Measurements from ENCODE around the gene MGLL.

Gene MGLL

DNA sequence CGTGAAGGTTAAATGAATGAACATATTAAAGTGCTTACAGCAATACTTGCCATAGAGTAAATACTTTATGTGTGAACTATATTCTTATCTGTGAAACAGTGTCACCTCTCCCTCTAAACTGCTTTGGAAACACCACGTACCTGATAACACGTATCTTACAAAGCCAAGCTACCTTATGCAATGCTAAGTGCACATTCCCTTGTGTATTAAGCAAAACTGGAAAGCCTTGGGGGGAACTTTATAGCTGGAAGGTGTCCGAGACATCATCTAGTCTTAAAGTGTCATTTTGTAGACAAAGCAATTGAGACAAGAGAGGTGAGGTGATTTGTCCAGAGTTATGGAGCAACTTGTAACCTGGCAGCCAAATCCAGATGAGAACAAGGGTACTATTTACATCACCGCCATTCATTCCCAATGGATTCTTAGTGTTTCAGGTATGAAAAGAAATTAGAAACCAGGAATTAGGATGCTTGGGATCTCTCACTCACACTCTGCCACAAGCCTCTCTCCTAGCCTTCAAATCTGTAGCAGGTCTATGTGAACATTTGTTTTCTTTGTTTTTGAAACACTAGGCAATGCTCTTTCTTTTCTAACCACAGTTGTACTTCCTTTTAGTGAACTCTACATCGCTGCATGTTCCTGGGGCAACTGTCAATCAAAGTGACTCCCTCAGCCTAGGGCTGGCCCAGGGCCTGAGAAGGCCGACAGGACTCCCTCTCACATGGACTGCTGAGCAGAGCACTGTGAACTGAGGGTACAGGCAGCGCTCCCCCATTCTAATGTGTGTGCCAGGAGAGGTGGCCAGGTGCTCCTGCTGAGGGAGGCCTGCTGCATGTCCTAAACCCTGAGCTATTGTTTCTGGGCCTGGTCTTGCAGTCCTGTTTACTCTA lies 13.9 kb upstream of the MGLL start:
- no peak for DNase-seq

DNA sequence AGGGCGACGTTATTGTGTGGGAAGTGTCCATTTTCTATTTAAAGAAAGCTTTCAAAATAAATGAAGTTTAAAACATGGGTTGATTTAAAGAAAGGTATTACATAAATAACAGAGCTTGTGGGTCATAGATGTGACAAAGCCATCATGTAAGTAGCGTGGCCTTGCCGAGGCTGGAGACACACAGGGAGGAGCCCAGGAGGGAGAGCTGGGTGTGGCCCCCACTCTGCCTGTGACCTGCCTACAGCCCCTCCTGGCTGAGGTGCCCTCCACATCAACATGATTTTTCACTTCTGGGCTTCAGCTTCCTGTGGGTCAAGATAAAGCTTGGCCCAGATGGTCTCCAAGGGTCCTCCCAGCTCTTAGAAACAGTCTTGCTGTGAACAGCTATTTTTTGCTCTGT lies 12.5 kb upstream of the MGLL start:
- DNase-seq: no peak

DNA sequence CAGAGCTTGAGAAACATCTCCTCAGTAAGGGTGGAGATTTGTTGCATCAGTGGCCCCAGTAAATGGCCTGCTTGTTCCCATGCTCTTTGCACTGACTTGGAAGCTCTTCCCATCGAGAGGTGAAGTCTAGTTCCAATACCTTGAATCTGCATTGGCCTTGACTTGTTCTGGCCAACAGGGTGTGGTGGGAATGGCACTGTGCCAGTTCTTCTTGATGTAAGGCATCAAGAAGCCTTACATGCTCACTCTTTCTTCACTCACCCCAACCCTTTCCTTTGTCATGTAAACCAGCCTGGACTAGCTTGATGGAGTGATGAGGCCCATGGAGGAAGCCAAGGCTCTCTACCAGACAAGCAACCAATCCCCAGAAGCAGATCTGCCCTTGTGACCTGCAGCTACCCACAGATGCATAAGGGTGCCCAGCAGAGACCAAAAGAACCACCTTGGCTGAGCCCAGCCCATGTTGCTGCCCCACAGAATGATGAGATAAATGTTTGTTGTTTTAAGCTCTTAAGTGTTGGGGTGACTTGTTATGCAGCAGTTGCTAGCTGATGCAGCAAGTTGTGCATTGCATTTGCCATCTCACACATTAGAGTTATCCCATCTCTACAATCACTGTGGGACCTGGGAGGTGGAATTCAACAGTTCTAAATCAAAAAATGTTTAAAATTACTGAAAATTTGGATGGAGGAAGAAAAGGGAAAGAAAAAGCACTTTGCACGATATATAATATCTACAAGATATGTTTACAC lies 11.1 kb upstream of the MGLL start:
- DNase-seq: no peak

DNA sequence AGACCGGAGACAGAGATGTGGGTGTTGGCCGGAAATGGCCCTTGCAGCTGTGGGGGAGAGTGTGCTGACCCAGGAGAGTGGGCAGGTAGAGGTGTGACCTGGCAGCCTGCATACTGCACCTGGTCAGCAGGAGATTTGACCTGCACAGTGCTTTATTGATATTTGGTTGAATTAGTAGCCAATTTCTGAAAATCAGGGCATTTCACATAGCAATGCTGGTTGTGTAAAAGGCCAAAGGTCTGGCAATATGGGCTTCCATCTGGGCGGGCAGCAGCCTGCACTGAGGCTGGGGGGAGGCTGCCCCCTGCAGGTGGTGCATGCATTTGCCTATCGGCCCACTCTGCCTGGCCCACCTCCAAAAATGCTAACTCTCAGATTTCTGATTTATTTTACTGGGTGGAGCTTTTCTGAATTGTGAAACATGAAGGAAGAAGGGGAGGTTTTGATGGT lies 9.4 kb upstream of the MGLL start:
- no peak for DNase-seq

DNA sequence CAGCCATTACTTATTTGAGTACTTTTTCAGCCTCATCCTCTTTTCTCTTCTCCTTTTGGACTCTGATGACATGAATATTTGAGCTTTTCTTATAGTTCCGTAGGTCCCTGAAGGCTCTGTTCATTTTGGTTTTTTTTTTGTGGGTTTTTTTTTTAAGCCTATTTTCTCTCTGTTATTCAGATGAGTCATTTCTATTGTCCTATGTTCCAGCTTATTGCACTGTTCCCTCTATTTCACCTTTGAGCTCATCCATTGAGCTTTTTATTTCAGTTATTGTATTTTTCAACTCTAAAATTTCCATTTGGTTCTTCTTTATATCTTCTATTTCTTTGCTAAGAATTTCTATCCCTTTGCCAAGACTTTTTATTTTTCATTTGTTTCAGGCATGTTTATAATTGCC lies 7.2 kb upstream of the MGLL start:
- no peak for DNase-seq

DNA sequence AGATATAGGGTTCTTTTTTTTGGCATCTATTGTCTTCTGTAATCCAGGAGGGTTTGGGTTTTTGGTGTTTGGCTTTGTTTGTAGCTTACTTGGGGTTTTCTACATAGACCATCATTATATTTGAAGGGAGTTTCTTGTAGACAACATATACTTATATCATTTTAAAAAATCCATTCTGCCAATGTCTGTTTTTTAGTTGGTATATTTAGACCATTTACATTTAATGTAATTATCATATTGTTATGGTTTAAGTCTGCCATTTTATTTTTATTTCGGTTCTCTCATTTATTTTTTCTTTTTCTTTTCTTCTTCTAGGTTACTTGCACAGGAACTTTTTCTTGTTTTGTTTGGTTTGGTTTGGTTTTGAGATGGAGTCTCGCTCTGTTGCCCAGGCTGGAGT lies 5.5 kb upstream of the MGLL start:
- no peak for DNase-seq

DNA sequence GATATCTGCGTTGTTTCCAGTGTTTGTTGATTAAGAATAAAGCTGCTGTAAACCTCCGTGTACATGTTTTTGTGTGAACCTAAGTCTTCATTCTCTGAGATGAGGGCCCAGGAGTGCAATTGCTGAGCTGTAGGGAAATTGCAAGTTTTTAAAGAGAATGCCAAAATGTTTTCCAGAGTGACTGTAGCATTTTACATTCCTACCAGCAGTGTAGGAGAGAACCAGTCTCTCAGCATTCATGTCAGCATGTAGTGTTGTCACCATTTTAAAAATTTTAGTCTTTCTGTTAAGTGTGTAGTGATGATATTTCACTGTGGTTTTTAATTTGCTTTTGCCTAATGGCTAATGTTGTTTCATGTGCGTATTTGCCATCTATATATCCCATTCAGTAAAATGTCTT lies 3.4 kb upstream of the MGLL start:
- DNase-seq: no peak

DNA sequence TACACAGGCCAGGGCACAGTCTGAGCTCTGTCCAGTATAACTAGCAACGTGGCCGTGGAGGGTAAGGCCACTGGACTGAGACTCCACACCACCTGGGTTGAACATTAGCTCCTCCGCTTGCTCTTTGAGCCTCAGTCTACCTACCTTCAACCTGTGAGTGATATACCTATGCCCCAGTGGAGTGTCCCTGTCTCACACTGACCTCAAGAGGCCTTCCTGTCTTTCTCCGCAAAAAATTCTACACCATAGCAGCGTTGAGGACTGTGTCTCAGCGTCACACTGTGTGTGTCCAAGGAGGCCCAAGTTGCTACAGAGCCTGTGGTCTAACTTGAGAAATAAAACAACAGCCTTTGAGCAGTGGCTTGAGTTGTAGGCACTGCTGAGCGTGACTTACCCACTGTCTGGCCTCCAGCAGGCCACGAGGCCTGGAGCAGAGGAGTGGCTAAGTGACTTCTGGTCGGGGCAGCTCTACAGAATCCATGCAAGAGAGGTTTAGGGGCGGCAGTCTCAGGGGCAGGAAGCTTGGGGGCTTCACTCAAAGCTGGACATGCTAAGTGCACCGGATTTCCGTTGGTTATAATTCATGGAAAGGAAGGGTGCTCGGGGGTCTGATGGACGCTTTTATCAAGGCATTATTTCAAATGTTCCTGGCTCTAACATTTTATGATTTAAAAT lies 2.0 kb upstream of the MGLL start:
- no peak for DNase-seq

DNA sequence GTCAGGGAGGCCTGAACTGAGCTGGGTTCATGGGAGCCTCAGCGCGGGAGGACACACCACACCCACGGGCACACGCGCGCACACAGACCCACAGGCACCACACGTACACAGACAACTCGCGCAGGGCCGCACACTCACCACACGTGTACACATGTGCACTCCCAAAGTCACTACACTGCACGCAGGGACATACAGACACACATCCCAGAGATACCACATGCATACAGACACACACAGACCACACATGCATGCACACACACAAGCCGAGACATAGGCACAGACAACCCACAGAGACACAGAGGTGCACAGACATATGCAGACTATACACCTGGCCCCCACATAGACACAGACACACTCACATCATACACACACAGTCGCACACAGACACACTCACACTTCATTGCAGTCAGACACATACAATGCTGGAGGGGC lies 1.1 kb upstream of the MGLL start:
- DNase-seq: peak in 2 of 56 donors; percentile 25 to 29

DNA sequence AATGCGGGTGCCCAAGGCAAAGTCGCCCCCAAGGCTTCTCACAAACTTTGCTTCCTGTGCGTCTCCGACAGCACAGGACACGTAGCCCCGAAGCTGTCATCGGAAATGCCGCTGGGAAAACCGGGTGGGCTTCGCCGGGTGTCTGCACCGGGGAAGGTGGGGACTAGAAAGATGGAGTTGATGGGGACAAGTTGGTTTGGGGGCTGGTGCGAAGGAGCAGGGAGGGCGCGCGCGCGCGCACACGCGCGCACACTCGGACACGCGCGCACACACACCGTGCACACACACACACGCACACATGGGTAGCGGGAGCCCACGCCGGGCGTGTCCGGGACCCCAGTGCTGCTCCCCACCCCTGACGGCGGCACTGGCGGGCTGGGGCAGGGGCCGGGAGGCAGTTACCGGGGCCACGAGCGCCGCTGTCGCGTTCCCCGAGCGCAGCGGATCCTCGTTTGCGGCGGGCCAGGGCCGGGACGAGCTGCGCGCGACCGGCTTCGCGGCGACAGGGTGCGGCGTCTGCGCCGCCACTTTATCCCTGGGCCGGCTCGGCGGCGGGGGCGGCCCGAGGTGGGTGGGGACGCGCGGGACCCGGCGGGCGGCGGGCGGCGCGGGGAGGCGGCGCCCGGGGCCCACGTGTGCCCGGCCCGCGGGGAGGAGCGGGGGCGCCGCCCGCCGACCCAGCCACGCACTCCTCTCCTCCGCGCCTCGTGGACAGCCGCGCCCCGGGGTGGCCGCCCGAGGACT lies 539 bp upstream of the MGLL start:
- peak in 25 of 56 donors; percentile 16 to 71 (median 49) for DNase-seq

DNA sequence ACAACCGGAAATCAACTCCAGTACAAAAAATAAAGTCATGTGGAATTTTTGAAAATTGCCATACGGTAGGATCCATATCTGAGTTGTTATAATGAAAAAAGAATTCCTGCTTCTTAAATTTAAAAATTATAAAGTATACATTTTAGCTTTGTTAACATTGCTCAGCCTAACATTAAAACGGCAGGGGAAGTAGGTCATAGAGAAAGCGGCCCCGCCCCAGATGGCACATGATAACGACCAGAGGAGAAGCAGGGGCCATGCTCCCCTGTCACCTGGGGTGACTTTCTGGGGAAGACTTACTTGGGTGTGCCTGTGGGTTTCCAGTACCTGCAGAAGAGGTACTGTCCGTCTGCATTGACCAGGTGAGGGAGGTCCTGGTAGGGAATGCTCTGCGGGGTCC lies 921 bp downstream of the MGLL start:
- peak in 1 of 56 donors; percentile 17 for DNase-seq

DNA sequence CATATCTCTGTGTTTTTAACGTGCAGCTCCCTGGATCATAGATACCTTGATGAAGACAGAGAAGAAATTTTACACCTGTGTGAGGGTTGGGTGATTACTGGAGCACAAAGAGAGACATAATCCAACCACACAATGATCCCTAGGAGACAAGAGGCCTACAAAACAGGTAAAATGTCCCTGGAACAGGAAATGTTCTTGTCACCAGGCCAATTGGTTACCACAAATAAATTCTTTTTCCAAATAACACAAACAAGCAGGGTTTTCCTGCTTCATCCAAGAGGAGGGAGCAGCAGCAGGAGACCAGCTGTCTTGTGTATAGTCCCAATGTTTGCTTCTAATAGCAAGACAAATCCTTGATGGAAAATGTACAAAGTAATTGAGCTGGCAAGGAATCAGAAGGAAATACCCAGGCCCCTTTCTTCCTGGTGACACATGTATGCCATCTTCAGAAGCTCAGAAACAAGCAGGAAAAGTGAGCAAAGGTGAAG lies 1.4 kb downstream of the MGLL start:
- DNase-seq: no peak

DNA sequence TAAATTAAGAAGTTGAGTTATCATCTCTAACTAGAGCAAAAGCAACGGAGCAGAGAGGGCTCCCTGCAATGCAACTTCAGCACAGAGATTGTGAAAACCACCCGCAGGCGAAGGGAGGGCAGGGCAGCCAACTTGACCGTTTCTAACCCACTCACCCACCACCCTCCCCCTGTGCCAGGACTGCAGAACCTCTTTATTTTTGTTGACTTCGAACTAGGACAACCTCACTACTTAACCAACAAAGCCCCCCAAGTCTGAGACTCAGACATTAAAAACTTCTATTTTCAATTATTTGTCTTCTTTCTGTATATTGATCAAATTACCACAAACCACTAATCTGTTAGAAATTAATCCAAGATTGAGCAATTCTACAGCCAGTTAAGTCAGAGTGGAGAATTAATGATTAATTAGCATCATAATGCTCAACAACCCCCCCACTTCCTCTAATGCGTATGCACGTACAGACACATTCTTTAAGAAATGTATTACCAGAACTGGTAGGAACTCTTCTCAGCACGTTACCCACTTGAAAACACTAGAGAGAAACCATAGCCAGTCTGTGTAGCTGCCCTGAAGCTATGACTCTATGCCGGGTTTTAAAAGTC lies 2.0 kb downstream of the MGLL start:
- no peak for DNase-seq

DNA sequence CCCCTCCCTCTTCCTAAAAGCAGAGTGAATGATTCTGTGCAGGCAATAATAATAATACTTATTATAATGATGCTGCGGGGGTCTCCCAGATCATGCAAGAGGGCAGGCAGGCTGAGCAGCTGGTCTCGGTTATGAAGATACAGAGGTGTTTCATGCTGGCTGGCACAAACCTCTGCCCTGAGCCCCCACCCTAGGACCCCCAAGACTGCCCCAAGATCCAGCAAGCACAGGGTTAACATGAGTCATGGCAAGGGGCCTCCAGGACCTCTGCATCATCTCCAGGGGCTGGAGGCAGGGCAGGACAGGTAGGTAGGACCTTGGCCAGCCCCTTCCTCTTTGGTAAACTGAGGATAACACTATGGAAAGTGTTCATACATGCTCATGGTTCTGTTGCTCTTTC lies 2.7 kb downstream of the MGLL start:
- no peak for DNase-seq

DNA sequence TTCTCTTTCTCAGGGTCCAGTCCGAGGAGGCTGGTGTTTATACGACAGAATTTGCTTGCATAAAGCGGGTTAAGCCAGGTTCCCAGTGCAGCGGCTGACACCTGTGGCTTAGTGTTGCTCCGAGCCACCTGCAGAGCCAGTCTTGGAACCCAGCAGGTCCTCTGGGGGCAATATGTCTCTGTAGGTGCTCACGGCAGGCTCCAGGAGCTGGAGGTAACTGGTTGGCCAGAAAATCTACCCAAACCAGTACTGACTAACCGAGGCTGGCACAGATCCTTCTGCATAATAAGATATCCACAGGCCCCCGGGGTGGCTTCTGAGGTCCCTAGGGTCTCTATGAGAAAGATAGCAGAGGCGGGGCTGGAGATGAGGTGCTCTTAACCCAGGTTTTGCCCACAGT lies 3.2 kb downstream of the MGLL start:
- no peak for DNase-seq

DNA sequence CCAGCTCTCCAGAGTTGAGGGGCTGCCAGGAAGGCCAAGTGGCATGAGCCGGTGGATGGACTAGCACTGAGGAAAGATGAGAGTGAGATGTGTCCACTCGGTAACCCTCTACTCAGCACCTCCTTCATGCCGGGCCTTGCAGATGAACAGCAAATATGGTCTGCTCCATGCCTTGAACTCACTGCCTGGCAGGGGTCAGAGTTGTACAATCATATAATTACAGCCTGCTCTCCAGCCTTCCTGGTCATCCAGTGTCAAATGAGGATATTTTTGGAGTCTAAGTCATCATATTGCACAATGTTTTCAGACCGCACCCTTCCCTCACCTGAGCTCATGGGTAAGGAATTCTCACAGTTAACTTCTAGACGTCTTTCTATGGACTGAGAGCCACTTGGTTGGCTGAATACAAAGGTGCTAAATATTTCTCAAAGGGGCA lies 4.9 kb downstream of the MGLL start:
- no peak for DNase-seq

DNA sequence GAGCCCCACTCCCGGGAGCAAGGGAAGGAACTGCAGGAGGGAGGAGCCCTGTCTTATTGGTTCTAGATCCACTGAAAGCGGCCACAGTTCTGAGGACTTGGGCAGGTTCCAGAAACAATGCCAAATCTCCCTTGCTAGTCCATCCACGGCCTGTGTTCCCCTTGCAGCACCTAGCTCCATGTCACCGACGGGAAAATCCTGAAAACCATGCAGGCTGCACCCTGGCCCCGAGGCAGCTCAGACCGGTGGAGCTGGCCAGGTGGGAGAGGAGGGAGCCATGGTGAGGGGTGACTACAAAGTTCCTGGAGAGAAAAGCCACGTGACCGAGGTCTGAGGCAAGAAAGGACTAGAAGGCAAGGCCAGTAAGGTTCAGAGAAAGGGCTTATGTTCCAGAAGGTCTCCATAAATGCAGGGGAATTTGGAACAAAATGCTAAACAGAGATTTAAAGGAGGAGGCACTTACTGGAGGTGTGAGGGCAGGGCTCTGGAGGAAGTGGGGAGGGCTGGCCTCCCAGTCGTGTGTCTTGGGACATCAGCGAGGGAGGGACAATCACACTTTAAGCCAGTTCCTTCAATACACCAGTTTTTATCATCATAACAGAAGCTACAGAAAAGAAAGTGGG lies 5.4 kb downstream of the MGLL start:
- no peak for DNase-seq

DNA sequence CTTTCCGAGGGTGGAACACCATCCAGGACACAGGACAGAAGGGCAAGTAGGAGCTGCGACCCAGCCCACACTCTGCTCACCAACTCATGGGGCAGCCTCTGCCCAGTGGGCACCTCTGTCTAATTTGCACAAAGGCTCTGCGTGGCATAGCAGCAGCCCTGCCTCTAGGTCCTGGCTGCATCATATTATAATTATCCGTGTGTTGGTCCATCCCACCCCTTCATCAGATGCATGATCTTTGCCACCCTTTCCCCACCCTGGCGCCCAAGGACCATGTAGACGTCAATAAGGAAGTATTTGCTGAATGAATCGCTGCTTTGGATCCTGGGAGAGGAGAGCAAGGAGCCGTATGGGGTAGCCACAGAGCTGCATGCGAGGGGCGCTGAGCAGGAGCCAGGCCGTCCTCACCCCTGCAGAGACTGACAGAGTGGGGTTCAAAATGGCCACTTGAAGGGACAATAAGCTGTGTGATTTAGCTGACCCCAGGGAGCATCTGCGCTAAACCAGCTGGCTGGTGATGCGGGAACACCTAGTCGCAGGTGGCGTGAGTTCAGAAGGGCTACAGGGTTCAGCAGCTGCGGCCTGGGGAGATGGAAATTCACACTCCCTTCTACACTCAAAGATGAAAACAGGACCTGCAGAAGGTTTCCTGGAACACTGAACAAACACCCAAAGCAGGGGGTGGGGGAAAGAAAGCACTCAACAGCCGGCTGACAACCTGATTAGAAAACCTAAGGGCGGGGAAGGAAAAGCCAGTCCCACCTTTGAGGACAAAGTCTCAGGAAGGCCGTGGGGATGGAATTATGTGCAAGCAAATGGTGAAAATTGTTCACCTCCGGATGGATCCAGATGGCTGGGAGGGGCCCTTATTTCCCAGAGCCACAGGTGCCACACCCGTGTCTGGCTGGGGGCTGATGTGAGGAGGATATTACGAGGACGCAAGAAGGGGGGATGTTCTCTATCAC lies 6.4 kb downstream of the MGLL start:
- DNase-seq: no peak

DNA sequence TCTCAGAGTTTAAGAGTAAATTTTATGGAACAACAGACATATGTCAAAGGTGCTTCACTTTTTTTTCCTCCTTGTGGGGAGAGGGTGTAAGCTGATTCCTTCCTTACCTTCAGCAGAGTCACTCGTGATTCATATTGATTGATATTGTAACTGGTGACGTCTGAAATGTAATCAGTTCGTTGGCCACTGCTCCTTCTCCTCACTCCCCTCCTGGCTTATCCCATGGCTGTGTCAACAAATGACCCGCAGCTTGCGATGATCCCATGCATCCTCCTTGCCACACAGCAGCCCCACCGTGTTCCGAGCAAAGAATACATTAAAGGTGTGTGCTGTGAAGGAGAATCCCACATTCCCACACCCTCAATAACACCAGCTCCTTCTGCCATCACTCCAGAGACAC lies 7.3 kb downstream of the MGLL start:
- no peak for DNase-seq
